OCI-LY3 (cell line): Measurements from ENCODE around the gene CFAP221.

Source experiments
- EZH2phosphoT487 ChIP-seq: fragments of 200-600 bp; shearing (Covaris generic); IDR thresholded peaks from 2 replicates; pipeline ENCODE4 v1.6.1; 2018; ENCODE audit warnings: antibody characterized with exemption, mixed run types, low read depth
- TF ChIP-seq, protein P1 (sequence below): fragments of 200-600, 300-600 bp; sonication (generic); IDR thresholded peaks from 2 replicates; pipeline ENCODE4 v1.5.1; 2014; ENCODE audit warnings: antibody characterized with exemption, low read length, low read depth

- TF ChIP-seq, protein P1, sequence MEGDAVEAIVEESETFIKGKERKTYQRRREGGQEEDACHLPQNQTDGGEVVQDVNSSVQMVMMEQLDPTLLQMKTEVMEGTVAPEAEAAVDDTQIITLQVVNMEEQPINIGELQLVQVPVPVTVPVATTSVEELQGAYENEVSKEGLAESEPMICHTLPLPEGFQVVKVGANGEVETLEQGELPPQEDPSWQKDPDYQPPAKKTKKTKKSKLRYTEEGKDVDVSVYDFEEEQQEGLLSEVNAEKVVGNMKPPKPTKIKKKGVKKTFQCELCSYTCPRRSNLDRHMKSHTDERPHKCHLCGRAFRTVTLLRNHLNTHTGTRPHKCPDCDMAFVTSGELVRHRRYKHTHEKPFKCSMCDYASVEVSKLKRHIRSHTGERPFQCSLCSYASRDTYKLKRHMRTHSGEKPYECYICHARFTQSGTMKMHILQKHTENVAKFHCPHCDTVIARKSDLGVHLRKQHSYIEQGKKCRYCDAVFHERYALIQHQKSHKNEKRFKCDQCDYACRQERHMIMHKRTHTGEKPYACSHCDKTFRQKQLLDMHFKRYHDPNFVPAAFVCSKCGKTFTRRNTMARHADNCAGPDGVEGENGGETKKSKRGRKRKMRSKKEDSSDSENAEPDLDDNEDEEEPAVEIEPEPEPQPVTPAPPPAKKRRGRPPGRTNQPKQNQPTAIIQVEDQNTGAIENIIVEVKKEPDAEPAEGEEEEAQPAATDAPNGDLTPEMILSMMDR = no peak
- no peak for TF ChIP-seq EZH2phosphoT487
These were observed 4.4 kb downstream of the CFAP221 start for GRCh38 chr2:119548516-119549120.
